HG02678 (cell line): ENCODE results near the gene SFTPD.
A peak's percentile ranks its signal among the peaks of the same experiment; 100 is the strongest.

Source experiments
- ATAC-seq: cut with Tn5 transposase; IDR thresholded peaks from one replicate; pipeline ENCODE4 v1.9.1; 2021; ENCODE audit warnings: mild to moderate bottlenecking, moderate library complexity; ENCODE audit not compliant: unreplicated experiment

SFTPD gene

DNA sequence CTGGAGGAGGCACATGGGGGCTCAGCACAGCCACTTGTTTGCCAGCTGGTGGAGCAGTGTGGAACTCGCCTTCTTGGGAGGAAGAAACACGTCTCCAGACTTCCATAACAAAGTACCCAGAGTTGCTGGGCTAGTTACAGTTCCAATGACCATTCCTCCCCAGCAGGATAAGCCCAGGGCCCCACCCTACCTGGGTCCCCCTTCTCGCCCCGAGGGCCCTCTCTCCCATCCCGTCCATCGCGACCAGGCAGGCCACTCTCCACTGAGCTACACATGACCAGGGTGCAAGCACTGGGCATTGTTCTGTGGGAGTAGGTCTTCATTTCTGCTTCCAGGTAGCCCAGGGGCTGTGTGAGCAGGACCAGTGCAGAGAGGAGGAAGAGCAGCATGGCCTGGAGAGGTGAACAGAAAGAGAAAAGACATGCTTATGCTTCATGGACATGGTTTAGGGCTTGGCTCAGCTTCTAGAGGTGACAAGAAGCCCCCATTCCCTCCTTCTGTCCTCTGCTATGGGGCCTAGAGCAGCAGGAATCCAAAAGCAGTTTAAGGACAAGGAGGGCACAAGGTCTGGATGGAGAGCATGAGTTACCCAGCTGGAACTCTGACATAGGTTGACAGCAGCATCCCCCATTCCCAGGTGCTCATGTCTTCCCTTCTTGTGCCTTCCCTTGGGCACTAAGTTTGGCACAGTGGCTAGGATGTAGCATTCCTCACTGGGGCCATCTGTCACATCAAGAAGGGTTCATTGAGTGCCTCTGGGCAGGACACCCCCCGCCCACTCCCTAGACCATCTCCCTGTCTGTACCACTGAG lies 2.4 kb downstream of the SFTPD start:
- ATAC-seq, result no peak

DNA sequence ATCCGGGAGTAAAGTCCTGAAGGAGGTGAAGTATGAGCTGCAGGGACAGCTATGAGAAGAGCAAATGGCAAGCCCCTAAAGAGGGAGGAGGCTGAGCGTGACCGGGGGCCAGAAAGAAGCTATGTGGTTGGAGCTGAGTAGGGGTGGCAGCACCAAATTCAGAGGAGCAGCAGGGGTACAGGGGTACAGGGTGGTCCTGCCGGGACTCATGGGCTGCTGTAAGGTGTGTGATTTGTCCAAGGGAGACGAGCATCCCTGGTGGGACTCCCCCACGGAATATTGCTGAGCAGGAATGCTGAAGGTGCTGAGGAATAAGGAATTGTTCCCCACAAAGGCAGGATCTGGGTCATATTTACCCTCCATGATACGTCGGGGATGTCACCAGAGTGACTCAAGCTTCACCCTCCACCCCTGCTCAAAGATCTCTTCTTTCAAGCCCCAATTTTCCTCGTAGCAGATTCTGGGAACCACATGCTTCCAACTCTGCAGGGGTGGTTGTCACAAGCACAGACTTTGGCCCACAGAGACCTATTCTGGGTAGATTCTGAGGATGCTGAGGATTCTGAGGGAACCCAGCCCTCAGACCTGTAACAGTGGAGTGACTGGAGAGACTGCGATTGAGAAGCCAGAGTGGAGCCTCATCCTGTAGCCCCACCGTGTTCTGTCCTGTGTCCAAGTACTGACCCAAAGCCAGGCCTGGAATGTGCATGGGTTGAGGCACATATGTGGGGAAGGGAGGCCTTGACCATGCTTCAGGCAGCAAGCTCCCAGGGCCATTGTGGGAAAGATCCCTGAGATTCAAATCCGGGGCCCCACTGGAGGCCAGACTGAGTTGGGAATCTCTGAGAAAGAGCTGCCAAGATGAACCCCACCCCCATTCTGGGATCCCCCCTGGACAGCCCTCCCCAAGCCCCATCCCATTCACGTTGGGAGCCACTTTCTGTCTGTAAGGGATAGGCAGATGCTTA lies 4.2 kb downstream of the SFTPD start:
- no peak for ATAC-seq

DNA sequence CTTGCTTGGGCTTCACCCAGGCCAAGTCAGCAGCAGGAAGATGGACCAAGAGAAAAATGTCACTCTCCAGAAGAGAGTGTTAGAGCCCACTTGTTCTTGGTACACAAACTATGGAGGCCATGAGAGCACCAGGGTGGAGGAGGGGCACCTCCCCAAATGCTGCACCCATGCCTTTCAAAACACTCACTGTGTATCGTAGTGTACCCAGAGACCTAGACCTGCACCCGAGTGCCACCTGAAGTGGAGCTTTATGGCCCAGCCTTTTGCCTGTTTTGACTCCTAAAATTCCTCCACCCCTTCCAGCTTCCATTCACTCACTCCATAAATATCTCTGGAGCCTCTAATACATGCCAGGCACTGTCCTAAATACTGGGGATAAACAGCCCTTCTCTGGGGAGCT lies 5.0 kb downstream of the SFTPD start:
- no peak for ATAC-seq

DNA sequence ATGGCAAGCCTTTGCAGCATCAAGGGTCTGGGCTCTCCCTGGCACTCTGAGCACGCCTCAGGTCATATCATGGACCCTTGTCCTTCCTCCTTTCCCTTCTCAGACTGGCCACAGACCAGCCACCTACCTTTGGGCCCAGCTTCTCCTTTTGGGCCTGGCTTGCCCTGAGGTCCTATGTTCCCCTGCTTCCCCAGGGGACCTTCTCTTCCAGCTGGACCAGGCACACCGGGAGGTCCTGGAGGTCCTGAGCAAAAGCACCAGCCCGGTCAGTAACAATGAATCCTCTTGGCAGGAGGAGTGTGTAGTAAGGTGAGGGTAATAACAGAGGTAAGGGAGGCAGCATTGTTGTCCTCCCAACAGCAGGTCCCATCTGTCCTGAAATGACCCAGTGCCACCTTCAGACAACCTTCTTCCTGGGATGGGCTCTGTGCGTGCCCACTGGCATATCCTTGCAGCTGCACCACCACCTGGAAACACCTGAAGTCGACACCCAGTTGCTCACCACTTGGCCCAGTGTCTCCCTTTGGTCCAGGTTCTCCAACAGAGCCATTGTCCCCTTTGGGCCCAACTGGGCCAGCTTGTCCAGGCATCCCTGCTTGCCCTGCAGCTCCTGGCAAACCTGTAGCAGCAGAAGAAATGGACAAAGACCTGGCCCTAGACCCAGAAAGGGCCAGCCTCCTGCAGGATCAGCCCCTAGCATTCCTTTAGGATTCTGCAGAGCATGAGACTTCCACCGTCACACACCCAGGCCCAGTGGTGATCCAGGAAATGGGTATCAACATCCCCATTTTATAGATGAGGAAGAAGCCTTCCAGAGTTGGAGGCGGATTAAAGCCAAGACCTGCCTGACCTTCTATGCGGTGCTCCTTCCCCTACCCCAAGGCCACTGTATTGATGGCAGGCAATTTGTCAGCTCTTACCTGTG lies 6.4 kb downstream of the SFTPD start:
- ATAC-seq, result no peak

DNA sequence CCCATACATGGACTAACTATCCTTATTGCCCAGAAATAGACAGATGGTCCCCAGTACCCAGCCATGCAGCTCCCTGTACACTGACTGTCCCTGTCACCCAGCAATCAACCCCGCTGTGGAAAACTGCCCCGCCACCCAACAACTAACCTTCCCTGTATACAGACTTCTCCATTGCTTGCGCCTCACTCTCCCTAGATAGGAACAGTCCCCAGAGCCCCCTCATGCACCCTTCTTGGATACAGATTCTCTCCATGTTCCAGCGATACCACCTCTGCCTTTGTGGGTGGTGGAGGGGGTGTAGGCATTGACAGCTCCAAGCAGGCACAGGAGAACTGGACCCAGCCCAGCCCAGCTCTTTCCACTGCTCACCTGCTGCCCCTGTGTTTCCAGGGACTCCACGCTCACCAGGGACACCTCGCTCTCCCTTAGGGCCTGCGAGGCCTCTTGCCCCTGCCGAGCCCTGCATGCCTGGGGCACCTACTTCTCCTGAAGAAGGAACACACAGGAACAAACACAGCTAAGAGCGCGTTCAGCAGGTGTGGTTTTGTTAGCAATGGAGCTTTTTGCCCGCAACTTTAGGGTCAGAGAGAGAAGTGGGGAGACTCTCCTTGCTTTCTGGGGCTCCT lies 7.2 kb downstream of the SFTPD start:
- no peak for ATAC-seq

DNA sequence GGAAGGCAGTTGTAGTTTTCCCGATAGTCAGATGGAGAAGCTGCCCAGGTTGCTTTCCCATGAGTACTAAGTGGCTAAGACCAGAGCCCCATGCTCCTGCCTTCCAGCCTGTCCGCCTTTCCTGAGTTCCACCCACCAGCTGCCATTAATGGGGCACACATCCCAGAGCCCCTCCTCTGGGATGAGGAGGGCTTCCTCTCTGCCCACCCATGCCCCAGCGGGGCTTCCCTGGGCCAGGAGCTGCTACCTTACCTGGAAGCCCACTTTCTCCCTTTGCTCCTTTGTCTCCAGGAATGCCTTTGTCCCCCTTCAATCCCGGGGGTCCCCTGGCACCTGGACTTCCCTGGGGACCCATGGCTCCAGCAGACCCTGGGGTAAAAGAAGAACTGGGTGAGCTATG lies 7.8 kb downstream of the SFTPD start:
- ATAC-seq, result no peak

DNA sequence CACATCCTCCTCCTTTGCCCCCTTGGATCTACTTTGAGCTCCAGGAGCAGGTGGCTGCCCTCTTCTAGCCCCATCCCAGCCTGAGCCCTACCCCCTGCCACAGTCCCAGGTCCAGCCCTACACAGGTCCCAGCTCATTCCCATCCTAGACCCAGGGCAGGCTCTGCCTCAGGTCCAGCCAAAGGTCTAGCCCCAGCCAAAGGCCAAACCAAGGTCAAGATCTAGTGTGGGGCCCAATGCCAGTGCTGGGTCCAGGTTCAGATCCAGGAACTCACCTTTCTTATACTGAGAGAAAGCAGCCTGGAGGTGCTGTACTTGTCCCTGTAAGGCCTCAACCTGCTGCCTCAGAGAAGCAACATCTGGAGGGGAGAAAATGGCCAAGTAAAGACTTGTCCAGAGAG lies 8.5 kb downstream of the SFTPD start:
- no peak for ATAC-seq

DNA sequence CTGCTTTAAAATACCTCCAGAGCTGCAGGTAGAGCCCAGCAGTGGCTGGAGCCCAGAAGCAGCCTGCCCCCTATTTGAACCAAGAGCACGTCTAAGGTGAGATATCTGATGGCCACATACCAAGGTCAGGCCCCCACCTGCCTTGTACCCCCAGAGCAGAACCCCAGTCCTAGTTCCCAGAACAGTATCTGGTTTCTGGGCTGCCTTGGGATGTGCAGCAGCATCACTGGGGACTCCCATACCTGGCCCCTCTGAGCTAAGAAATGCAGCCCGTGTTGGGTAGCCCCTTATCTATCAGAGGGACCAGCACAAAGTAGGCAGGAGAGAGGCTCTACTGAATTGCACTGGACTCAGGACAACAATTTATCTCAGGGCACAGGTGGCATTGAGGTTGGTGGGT lies 8.9 kb downstream of the SFTPD start:
- no peak for ATAC-seq

DNA sequence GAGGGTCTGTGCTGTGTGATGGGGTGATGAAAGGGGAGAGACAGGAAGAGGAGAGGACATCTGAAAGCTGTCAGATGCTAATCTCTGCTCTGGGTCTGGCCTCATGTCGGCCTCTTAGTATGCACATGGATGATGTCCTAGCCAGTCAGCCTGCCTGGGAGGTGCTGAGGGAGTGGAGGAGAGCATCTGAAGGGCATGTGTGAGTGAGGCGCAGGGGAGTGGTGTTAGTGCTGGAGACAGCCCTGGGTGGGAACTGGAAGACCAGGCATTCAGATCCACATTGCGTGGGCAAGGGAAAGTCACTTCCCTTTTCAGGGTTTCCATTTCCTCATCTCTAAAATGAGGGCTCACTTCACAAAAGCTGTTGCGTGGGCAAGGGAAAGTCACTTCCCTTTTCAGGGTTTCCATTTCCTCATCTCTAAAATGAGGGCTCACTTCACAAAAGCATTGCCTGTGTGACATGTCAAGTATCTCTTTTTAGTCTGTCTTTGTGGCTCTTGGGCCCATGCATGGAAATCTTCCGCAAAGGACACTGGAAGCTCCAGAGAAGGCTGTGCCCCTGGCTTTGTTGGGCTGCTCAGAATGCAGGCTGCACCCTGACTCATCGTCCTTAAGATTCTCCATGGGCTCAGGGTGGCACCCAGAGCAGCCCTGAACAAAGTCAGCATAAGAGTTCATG lies 10.0 kb downstream of the SFTPD start:
- ATAC-seq, result peak; percentile 74

DNA sequence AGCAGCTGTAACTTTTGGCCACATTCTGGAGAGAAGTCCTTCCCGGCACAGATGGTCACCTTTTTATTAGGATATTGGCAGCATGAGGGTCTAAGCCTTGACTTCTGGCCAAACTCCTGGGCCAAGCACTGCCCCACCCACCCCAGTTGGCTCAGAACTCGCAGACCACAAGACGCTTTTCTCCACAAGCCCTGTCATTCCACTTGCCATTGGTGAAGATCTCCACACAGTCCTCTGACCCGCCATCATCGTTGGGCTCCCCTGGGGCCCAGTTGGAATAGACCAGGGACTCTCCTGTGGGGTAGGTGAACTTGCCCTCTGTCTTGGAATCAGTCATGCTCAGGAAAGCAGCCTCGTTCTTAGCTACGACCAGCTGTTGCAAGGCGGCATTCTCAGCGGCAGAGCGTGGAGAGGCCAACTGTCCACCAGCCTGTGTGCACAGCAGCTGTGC lies 11.2 kb downstream of the SFTPD start:
- ATAC-seq, result no peak

DNA sequence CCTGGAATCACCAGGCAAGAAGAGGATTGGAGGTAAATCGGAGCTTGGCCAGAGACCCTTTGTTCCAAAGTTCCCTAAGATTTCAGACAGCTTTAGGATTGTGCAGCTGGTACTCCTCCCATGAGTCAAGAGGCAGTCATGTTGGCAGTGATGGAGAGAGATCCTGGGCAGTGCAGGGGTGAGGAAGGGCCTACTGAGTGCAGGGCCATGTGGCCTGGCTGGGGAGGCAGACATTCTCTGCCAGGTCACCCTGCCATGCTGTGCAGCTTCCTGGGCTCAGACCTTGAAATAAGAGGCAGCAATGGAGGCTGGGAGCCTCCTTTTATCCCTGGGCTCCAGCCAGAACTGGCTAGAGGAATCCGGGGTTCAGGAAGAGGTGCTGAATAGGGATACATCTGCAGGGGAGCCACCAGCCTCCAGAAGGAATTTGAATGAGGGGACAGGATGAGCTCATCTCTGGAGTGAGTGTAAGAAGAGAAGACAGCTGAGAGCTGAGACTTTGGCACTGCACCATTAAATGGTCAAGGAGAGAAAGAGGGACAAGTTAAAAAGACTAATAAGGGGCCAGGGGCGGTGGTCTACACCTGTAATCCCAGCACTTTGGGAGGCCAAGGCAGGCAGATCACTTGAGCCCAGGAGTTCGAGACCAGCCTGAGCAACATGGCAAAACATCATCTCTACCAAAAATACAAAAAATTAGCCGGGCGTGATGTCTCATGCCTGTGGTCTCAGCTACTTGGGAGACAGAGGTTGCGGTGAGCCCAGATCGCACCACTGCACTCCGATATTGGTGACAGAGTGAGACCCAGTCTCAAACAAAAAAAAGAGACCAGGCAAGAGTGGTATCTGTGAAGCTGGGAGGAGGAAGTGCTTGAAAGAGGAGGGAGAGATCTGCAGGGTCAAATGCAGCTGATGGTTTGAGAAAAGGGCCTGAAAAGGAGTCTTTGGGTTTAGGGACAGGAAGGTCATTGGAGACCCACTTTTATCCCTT lies 12.0 kb downstream of the SFTPD start:
- no peak for ATAC-seq

DNA sequence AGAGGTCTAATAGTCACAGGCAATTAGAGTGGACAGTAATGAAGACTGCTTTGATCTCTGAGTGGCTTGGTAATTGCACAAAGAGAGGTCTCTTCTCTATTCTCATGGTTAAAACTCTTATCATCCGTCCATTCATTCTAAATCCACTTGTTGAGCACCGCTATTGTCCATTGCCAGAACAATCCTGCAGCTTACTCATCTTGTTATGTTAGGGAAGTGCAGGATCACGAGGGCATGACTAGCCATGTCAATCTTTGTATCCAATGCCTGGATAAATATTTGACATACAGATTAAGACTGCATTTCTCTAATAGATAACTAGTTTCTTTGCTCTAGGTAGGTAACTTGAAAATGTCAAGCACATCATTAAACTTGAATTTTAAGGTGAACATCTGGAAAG lies 14.9 kb downstream of the SFTPD start:
- no peak for ATAC-seq

DNA sequence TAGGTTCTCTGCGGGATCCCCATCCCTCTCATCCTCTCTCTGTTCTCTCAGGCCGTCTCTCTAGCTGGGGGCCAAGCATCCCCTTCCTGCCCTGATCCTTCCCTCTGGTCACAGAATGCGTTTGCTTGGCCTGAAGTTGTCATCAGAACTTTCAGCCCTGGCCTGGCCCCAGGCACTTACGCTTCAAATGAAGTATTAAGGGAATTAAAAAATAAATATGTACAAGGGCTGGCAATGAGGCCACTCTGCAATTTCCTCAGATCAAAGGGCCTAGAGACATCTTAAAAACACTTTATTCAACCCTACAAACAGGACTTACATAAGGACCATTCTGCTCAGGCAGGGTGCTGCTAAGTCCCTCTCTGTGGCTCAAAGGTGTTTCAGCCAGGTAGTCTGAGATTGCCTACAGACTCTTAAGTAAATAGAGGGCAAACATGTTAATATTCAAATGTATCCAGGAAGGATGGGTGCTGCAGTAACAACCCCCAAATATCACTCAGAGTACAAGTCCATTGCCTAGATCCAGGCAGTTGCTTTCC lies 16.0 kb downstream of the SFTPD start:
- ATAC-seq, result no peak

DNA sequence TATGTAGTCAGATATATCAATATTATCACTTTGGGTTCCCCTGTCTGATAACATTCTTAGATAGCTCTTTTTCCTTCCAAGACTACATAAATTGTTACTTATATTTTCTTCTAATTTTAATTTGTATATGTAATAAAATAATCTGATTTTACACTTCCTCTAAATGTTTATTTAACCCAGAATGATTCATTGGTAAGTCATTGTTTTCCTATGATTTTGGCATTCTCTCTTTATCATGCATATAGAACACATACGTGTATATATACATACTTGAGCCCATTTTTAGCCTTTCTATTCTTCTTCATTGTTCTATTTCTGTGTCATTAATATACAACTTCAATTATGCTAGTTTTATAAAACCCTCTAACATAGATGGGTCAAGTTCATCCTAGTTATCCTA lies 16.6 kb downstream of the SFTPD start:
- no peak for ATAC-seq

DNA sequence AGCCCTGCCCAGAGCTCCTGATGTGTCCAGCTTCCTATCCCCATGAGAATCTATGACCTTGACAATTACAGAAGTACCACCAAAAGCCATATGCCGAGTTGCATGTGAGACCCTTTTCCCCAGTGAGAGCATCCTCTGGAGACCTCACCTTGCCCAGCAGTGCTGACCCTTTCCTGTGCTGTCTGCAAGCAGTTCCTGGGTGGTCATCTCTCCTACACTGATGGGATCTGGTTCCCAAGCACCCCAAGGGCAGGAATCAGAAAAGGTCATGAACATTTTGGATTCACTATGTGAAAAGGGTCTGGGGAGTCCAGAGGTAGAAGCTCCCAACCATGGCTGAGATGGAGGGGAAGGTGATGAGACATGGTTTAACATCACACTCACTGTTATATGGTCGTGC lies 18.2 kb downstream of the SFTPD start:
- no peak for ATAC-seq

DNA sequence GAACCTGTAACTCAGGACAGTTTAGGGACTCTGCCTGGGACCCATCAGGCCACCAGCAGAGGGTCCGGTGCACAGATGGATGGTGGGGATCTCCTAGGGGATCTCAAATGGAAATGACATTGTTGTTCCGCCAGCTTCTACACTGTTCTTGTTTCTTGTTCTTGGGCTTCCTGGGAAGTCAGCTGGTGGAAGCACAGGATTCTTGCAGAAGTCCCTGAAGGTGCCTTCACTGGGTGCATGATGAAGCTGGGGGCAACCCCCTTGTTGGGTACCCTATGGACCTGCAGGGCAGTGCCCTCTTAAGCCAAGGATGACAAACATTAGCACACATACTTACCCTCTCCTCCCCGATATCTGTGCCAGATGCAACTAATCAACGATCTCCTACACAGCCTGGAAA lies 18.6 kb downstream of the SFTPD start:
- ATAC-seq, result no peak

DNA sequence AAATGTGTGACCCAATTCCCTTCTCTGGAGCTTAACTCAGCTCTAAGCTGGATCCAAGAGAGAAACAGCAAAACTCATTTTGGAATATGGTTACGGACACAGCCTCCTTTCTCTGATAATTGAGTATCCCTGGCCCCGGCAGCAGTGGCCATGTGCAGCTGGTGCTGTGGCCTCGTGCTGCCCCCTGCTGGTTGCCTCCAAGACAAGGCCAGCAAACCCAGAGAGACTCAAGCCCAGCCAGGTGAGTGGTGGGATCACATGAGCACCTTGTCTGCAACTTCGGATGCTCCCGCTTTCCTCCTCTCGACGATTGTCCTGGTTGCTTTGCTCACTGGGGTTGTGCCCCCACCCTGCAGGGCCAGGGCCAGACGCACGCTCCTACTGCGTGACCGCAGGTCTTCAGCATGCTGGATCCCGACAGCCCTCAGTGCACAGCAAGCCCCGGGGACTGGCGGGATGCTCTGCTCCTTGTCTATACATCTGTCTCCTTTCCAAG lies 19.4 kb downstream of the SFTPD start:
- peak; percentile 83 for ATAC-seq

DNA sequence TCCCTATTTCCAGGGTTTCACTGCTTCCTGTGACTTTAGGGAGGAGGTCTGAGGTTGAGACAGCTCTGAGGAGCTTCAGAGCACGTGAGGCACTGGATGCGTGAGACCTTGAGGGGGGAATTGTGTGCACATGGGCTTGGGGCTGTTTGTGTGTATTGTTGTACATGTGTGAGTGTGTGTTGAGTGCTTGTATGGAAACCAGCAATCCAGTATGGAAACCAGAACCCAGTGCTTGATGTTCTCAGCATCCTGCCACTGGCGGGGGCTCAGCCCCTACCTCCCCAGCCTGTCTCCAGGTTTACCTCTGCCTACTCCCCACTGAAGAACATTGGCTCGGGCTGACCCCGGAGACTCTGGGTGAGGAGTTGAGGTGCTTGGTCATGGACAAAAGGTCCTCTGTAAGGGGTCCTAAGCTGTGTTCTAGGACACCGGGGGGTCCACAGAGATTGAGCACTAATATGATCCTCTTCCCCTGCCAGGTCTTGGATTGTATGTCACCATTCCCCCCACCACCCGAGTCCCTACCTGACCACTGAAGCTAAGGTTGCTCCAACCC lies 20.8 kb downstream of the SFTPD start:
- ATAC-seq, result no peak
